GM19193 (cell line): ENCODE results near the gene TOMM20.

Experiments used
- POLR2A ChIP-seq: IDR thresholded peaks from 4 replicates; pipeline ENCODE4 v1.6.1; 2011; ENCODE audit not compliant: insufficient read depth, insufficient read length; ENCODE audit errors: extremely low read depth

Gene TOMM20

GRCh38 chr1:235073331-235073967 is 55.2 kb downstream of the TOMM20 start:
- no peak for TF ChIP-seq POLR2A

DNA sequence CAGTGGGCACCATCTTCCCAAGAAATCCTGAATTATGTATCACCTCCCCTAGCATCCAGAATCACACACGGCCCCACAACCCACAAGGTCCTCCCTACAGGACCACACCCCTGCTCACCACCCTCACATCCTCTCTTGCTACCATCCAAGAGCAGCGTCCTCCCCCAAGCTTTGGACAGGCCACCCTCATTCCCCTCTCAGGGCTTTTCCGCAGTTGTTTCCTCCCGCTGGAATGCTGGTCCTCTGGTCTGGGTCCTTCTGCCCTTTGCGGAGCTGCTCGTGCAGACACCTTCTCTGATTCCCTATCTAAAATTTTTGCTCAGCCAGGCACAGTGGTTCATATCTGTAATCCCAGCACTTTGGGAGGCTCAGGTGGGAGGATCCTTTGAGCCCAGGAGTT is 56.5 kb downstream of the TOMM20 start:
- TF ChIP-seq POLR2A, result no peak

GRCh38 chr1:235070819-235071218 is 57.8 kb downstream of the TOMM20 start:
- no peak for TF ChIP-seq POLR2A

GRCh38 chr1:235069577-235070563 is 58.8 kb downstream of the TOMM20 start:
- no peak for TF ChIP-seq POLR2A

- no peak for TF ChIP-seq POLR2A
These were observed 59.5 kb downstream of the TOMM20 start for GRCh38 chr1:235069176-235069575.

DNA sequence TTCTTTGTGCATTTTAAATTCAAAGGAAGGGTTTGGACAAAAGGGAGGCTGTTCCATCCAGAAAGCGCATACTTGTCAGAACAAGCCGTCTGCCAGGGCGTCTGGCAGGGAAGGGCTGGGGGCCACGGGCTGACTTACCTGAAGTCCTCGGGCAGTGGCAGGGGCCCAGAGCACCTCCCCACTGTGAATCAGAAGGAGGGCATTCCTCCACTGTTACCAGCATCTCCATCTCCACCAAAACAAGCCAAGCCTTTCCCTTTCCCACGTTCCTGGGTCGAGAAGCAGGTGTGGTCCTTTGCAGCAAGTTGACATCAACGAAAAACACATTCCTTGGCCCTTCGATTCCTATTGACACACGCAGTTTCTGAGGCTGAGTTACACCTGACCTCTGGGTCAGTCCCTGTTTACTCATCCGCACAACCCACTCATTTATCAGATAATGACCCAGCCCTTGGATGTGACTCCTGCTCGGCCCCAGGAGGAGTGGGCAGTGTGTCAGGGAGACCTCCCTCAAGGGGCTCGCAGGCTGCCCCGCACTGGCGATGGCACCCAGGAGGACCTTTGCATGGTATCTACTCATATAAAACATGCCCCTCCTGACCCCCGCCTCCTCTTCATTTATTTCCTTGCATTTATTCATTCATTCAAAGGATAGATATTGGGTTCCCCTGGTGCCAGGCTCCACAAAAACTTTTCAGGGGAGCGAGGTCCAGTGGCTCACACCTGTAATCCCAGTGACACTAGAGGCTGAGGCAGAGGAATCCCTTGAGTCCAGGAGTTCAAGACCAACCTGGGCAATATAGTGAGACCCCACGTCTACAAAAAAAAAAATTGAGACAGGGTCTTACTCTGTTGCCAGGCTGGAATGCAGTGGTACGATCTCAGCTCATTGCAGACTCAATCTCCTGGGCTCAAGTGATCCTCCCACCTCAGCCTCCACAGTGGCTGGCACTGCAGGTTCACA is 60.2 kb downstream of the TOMM20 start:
- TF ChIP-seq POLR2A, result no peak

DNA sequence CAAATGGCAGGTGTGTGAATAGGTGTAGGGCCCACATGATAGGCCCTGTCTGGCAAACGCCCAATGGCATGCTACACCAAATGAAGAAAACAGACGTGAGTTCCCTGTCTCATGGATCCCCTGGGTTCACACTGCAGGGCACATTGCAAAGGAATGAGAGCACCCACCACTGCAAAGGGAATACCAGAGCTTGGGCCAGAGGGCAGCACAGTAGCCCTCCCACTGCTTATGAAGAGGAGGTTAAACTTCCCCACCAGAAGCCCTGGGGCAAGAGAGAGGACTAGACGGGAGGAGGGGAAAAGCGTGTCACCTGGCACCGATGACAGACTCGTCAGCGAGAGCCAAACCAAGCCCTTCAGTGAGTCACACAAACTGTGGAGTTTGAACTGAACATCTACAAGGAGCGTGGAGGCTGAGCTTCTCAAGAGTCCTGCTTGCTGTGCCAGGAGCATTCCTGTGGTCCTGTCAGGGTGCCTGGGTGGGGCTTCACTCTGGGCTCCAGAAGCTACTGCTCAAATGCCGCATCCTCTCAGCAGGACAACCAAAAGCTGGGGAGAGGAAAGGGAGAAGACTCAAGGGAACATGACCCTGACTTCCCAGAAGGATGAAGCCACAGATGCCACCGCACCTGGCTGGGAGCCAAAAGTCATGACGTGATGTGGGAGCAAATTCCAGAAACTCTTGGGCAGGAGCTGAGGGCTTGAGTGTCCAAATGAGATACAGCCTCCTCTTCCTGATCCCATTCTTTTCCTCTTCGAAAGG is 61.1 kb downstream of the TOMM20 start:
- no peak for TF ChIP-seq POLR2A

DNA sequence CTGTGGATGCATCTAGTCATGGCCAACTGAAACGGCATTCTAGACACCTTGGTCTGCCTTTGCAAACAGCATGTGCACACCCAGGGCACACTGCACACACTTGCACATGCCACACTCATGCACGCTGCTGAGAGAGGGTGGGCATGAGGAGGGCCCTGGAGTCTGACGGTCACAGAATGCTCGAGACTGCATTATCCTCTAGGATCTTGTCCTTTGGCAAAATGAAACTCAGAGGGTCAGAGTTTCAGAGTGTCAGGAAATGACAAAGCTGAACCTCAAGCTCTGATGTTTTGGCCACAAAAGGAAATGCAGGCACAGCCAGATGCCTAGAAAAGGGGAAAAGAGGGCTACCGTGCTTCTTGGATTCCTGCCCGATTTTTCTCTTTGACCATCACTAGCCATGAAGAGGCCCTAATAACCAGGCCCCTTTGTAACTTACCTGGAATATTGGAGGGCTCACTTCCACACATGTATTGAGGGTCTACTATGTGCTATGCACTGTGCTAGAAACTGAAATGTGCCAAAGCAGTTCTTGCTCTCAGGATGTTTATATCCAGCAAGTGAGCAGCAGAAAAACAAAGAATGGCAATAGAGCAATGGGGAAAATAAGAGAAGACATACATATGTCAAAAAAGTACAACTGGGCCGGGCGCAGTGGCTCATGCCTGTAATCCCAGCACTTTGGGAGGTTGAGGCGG is 65.4 kb downstream of the TOMM20 start:
- TF ChIP-seq POLR2A, result no peak

GRCh38 chr1:235060607-235061470 is 67.8 kb downstream of the TOMM20 start:
- no peak for TF ChIP-seq POLR2A
